ENCODE results near the gene NDRG4. TPM values are rescaled to one million over a fixed set of nuclear protein-coding genes. Genes with fewer than 3 reads are reported as not detected.
"Not testable (repeated sequence)": the region's sequence is repeated elsewhere in the genome, so short reads cannot be mapped to it uniquely, and the experiment has no call there.

NDRG4 gene
- total RNA-seq, 4 donors from 2014 or later, result 9.5 to 47.0 (median 21.3) TPM

- peak; percentile 82 for ATAC-seq (ENCODE audit: low FRiP score)
- TF ChIP-seq, protein P1, sequence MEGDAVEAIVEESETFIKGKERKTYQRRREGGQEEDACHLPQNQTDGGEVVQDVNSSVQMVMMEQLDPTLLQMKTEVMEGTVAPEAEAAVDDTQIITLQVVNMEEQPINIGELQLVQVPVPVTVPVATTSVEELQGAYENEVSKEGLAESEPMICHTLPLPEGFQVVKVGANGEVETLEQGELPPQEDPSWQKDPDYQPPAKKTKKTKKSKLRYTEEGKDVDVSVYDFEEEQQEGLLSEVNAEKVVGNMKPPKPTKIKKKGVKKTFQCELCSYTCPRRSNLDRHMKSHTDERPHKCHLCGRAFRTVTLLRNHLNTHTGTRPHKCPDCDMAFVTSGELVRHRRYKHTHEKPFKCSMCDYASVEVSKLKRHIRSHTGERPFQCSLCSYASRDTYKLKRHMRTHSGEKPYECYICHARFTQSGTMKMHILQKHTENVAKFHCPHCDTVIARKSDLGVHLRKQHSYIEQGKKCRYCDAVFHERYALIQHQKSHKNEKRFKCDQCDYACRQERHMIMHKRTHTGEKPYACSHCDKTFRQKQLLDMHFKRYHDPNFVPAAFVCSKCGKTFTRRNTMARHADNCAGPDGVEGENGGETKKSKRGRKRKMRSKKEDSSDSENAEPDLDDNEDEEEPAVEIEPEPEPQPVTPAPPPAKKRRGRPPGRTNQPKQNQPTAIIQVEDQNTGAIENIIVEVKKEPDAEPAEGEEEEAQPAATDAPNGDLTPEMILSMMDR (IDR thresholded peaks at IDR 0.05), result peak in 1 of 3 donors; percentile 95
- DNase-seq (ENCODE audit: low spot score), result peak; percentile 71
Observed at GRCh38 chr16:58487566-58488351, 12.2 kb upstream of the NDRG4 start.

- DNase-seq (ENCODE audit: low spot score), result no peak
Observed at GRCh38 chr16:58488531-58488930, 11.4 kb upstream of the NDRG4 start.

DNA sequence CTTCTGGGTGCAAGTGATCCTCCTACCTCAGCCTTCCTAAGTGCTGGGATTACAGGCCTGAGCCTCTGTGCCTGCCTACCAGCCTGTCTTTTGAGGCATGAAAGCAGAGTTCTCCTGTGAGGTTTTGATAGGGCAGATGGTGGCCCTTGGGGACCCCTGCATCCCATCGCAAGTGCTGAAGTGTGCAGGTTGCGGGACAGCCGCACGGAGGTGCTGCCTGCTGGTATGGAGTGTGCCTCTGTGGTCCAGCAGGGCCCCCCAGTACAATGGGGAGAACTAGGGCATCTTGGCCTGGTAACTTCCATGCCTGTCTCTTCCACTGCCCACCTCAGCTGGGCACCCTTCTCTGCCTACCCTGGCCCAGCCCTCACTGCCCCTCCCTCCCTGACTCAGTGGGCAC, 9.9 kb upstream of the NDRG4 start:
- ATAC-seq (ENCODE audit: low FRiP score) (no peak), DNase-seq (ENCODE audit: low spot score) (no peak)
- TF ChIP-seq, protein P1 (IDR thresholded peaks at IDR 0.05), result no peak

More at GRCh38 chr16:58488531-58488930, 11.4 kb upstream of the NDRG4 start:
- TF ChIP-seq, protein P1 (IDR thresholded peaks at IDR 0.05), result no peak
- ATAC-seq (ENCODE audit: low FRiP score), result no peak

- DNase-seq (ENCODE audit: low spot score); ATAC-seq (ENCODE audit: low FRiP score): not testable (repeated sequence)
Observed at GRCh38 chr16:58490539-58490938, 9.4 kb upstream of the NDRG4 start.

GRCh38 chr16:58492066-58492465, 7.9 kb upstream of the NDRG4 start:
- DNase-seq (ENCODE audit: low spot score), result no peak
- no peak for ATAC-seq (ENCODE audit: low FRiP score)
- TF ChIP-seq, protein P1 (IDR thresholded peaks at IDR 0.05), result no peak

DNA sequence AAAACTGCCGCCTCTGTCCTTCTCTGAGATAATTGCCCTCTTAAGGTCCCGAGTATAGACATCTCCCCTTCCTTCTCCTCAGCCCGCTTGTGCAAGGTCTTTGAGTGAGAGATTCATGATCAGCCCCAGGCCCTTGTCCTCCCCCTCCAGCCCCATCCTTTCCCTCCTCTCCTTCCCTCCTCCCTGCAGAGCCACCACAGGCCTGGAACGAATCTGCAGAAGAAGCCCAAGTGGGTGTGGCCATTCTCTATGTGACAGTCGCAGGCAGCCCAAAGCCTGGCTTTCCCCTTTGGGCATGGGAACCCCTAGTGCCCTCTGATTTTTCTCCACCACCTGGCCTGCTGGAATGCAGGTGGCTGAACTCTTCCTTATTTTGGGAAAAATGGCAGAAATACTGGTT, 7.2 kb upstream of the NDRG4 start:
- DNase-seq (ENCODE audit: low spot score) (no peak), ATAC-seq (ENCODE audit: low FRiP score) (no peak)
- TF ChIP-seq, protein P1 (IDR thresholded peaks at IDR 0.05), result no peak

DNA sequence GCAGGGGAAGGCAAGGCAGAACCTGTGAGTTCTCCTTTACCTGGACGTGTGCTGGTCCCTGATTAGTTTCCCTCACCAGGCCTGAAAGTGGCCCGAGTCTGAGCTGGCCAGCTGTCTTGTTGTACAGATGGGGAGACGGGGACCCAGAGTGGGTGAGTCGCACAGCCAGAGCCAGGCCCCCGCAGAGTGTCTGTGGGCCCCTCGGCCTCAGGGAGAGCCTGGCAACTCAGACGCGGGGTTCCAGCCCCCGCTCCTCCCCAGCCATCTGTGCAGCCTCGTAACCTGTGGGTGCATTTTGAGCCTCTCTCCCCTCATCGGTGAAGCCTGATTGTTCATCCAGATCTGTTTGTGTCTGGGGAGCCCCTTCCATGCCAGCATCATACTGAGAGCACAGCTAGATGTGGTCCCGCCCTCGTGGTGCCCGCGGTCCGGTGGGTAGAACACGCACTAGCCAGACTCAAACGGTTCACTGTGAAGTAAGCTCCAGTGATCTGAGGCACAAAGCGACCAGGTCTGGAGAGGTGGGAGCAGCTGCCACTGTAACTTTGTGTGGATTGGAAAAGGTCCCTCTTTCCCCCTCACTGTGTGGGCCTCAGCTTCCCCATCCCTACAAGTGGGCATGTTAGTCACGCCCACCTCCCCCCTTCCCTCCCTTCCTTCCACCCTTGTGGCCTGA, 6.0 kb upstream of the NDRG4 start:
- TF ChIP-seq, protein P1 (IDR thresholded peaks at IDR 0.05), result no peak
- DNase-seq (ENCODE audit: low spot score) (no peak), ATAC-seq (ENCODE audit: low FRiP score) (no peak)

Measured in omental fat pad (tissue), 4 donors.